Jurkat, Clone E6-1 (cell line): Measurements from ENCODE around the gene SLC6A3.

ENCODE experiments used
- DNase-seq: peaks from one replicate; pipeline ENCODE4 v3.0.0-alpha.2; 2011; ENCODE audit warnings: low read depth, low spot score
- H3K4me3 ChIP-seq: 2 replicates; pipeline ENCODE4 v1.5.1; 2011; ENCODE audit warnings: mild to moderate bottlenecking, low read length, control low read depth, moderate library complexity

Gene SLC6A3

DNA sequence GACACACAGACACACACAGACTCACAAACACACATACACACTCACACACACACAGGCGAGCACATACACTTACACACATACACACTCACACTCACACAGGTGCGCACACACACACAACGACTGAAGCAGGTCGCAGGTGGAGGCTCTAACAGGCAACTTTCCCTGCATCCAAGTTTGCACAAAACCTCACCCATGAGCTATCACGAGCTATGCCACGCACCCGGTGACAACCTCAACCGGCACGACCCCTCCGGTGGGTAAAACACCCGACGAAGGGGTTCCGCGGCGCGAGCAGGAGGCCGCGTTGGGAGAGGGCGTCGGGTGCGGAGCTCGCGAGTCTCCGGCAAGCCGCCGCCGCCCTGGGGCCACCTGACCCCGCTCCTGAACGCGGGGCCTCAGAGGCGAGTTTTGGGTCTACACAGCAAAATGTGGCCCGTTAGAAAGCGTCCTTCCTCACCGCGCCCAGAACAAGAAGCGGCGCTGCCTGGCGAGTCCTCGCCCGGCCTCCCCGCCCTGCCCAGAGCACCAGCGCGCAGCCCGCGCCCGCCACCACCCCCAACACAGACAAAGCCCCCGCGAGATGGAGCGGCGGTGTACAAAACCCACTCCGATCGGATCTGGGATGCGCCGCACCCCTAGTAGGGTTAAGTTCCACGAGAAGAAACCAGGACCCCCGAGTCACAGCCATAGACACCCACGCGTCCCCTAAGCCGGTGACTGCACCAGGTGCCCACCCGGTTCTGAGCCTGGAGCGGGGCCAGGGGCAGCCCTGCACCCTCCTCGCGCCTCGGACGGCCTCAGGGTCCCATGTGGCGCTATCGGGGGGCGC, 665 bp downstream of the SLC6A3 start:
- no peak overlapping the region for H3K4me3 ChIP-seq

GRCh38 chr5:1443991-1444360, 1.3 kb downstream of the SLC6A3 start:
- no peak overlapping the region for H3K4me3 ChIP-seq
- DNase-seq = no peak

More for the DNA sequence above, 665 bp downstream of the SLC6A3 start:
- DNase-seq = no peak

DNA sequence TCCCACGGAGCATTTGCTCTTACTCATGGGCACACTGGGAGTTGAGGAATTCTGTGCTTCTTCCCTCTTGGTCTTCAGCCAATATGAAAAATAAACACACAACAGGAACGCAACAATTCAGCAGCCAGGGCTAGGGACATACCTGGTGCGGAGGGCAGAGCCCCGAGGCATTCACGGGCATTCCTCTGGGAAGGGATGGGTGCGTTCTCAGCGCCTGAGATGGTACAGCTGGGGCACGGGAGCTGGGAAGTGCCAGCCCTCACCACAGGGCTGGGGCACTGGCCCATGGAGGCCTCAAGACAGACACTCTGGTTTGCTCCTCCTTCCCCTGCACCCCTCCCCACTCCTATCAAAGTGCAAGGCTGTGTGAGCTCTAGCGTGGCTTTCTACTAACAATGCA, 2.1 kb downstream of the SLC6A3 start:
- no peak for DNase-seq
- no peak overlapping the region for H3K4me3 ChIP-seq

GRCh38 chr5:1442222-1443145, 2.8 kb downstream of the SLC6A3 start:
- no peak overlapping the region for H3K4me3 ChIP-seq
- no peak for DNase-seq

GRCh38 chr5:1441166-1441865, 3.9 kb downstream of the SLC6A3 start:
- no peak overlapping the region for H3K4me3 ChIP-seq
- DNase-seq = no peak

DNA sequence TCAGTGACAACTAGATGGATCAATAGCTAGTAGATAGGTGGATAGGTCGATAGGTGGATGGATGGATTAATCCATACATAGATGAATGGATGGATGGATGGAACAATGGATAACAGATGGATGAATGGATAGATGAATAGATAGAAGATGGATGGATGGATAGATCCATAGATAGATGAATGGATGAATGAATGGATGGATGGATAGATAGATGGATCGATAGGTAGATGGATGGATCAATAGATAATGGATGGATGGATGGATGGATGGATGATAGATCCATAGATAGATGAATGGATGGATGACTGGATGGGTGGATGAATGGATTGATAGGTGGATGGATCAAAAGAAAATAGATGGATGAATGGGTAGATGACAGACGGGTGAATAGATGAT, 5.1 kb downstream of the SLC6A3 start:
- no peak for DNase-seq

DNA sequence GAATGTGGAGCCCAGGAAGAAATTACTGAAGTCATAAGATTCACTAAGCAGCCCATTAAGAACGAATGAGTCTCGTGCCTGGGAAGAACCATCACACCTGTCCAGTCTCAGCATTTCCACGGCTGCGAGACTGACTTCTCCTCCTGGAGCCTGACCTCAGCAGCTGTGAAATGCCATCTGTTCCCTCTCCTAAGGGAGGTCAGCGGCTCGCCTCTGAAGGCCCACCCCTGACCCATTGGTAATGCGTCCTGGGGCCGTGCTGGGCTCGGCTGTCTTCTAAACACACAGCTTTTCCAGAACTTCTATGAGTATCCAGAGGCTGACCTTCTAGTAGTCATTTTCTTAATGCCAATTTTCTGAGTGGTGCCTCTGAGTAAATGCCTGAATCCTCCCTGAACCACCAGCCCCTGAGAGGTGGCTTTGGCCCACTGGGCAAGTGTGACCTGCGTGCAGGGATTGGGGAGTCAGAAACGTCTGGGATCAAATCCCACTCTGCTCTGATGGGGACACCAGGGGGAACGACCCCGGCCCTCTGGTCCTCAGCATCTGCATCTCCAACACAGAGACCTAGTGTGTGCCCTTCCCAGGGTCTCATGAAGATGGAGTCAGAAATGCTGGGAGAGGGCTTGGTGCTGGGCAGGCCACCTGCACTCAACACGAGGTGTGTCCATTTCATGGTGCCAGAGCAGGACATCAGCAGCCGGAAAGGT, 5.7 kb downstream of the SLC6A3 start:
- H3K4me3 ChIP-seq = no peak overlapping the region
- DNase-seq = no peak

More for the DNA sequence above, 5.1 kb downstream of the SLC6A3 start:
- no peak overlapping the region for H3K4me3 ChIP-seq

- no peak for DNase-seq
- H3K4me3 ChIP-seq = no peak overlapping the region
Observed at GRCh38 chr5:1438871-1439270, 6.4 kb downstream of the SLC6A3 start.

DNA sequence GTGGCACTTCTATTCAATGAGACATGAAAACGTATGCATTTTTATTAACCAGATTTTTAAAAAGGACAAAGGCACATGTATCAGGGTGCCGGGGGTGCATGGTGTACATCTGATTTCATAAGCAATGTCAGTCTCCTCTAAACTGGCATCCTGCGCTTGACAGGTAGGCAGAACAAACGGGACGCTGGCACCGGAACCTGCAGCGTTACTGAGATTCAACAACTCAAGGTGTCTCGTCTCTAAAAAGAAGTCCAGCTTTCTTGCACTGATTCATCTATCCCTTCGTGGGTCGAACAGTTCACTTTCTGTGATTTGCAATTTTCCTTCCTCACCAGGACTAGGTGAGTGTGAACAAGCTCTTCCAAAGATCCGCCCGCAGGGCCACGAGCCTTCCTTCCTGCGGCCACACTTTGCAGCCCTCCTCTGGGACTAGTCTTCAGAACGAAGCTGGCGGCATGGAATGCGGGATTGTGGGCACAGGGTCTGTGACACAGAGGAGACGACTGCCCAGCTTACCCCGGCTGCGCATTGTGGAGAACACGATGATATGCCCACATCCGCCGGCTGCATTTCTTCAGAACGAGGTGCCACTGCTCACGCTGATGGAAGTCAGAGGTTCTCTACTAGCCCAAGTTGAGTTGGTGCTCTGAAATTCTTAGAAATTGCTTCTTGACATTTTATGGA, 7.2 kb downstream of the SLC6A3 start:
- peak; percentile 32 for DNase-seq
- no peak overlapping the region for H3K4me3 ChIP-seq

DNA sequence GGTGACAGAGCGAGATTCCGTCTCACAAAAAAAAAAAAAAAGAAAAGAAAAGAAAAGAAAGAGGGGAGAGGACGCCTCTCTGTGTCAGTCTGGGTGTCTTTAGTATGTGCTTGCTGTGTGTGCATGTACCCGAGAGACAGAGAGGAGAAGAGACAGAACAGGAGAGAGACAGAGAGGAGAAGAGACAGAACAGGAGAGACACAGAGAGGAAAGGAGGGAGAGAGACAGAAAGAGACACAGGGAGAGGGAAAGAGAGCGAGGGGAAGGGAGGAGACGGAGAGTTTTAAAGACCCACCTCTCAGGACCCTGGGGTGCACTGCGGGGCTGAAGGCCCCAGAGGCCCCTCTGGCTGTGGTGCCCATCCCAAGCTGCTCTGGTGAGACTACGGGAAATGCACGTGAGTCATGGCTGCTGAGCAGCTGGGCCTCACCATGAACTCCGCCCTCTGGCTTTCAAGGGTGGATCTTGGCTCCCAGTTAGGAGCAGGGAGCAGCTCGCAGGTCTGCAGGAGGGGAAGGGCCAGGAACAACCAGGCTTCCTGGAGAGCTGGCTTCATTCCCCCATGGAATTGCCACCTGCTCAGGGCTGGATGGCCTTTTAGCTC, 7.9 kb downstream of the SLC6A3 start:
- DNase-seq = no peak
- no peak overlapping the region for H3K4me3 ChIP-seq

GRCh38 chr5:1436681-1437080, 8.6 kb downstream of the SLC6A3 start:
- no peak overlapping the region for H3K4me3 ChIP-seq
- no peak for DNase-seq

GRCh38 chr5:1436036-1436435, 9.2 kb downstream of the SLC6A3 start:
- no peak for DNase-seq
- no peak overlapping the region for H3K4me3 ChIP-seq

GRCh38 chr5:1435369-1435768, 9.9 kb downstream of the SLC6A3 start:
- H3K4me3 ChIP-seq = no peak overlapping the region
- DNase-seq = no peak

- H3K4me3 ChIP-seq = no peak overlapping the region
- DNase-seq = no peak
Observed at GRCh38 chr5:1432296-1432695, 12.9 kb downstream of the SLC6A3 start.

- no peak overlapping the region for H3K4me3 ChIP-seq
- no peak for DNase-seq
Observed at GRCh38 chr5:1431896-1432295, 13.3 kb downstream of the SLC6A3 start.

DNA sequence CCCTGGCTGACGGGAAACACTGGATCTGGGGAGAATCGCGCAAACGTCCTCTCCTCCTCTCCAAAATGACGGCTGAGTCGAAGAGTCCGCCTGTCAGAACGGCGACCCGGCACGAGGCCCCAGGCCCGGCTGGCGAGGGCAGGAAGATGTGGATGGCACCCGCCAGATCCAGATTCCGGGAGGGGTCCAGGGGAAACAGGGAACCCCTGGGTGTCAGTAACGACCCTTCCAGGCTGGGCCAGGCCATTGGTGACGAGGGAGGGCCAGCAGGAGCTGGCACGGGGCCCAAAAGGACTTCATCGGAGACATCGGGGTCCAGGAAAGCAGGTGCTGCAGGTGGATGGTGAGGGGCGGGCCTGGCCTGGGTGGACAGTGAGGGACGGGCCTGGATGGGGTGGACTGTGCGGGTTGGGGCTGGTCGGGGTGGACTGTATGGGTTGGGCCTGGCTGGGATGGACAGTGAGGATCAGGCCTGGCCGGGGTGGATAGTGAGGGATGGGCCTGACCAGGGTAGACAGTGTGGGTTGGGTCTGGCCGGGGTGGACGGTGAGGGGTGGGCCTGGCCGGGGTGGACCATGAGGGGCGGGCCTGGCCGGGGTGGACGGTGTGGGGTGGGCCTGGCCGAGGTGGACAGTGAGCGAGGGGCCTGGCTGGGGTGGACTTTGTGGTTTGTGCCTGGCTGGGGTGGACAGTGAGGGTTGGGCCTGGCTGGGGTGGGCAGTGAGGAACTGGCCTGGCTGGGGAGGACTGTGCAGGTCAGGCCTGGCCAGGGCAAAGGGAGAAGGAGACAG, 14.0 kb downstream of the SLC6A3 start:
- no peak overlapping the region for H3K4me3 ChIP-seq
- DNase-seq = no peak

DNA sequence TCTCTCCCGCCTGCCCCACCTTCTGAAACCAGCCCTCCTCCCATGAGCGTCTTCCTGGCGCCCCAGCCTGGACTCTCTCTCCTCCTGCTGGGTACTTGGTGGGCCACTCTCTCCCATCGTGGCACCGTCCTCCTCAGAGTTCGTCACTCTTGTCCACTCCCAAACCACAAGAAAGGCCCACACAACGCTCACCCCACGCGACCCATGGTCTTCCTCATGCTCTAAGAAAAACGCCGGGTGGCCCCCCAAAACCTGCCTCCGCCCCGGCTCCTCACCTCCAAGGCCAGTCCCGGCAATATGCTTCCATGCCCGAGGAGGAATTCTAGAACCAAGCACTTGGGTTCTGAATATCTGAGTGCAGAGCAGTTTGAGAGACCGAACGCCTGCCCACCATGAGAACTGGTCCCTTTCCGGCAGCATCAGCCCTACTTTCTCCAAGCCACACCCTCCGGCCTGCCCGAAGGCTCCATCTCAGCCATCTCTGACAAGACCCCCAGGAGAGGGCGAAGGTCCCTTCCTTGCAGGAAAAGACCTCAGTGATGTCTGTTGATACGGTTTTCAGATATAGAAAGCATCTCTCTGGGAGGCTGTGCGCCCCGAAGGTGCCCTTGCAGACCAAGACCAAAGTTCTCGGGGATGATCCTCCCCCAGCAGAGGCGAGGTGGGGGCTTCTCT, 15.0 kb downstream of the SLC6A3 start:
- H3K4me3 ChIP-seq = no peak overlapping the region
- DNase-seq = no peak
